Measurements from ENCODE around the gene ERCC8. TPM values are rescaled to one million over a fixed set of nuclear protein-coding genes. Genes with fewer than 3 reads are reported as not detected.

Gene ERCC8
- total and polyA plus RNA-seq, 2 experiments from 2014 or later = 21.6 to 53.9 TPM

DNA sequence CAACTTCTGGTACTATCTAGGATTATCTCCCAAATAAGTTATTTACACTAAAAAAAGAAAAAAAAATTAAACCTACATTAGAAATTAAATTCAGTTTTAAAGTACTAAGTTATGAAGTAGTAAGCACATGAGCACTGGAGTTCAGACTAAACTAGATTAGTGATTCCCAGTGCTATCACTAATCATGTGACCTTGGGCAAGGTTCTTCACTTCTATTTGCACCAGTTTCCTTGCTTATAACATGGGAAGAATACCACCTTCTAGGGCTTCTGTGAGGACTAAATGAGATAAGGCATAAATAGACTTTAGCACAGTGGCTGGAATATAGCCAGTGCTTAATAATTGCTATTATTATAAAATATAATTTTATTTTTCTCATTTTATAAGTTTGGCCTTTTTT, 111.3 kb downstream of the ERCC8 start:
- Mint-ChIP-seq H3K9me3 (no peaks in the 10 kb centered on the region; the same call in 2 of the 3 replicates), H3K27ac (no peak overlapping the region), H3K36me3 (ENCODE audit: low read depth) (0 out of 3 replicates have a peak, but pooled peaks cover 2% of the 10 kb centered on the region), H3K4me1 (peaks cover 30% of the 10 kb centered on the region), H3K4me3 (no peak overlapping the region), H3K27me3 (ENCODE audit: insufficient read depth, low read depth, poor library complexity) (peaks cover 5% of the 10 kb centered on the region)
- no peaks in the 10 kb centered on the region for H3F3A ChIP-seq (replicated peaks; ENCODE audit: low read depth)
- DNase-seq (ENCODE audit: low spot score) (no peak), ATAC-seq (no peak)
- H3K4me1 ChIP-seq (ENCODE audit: insufficient read depth) = peaks cover 24% of the 10 kb centered on the region
- H3K4me3 ChIP-seq = no peak overlapping the region
- H3K27ac ChIP-seq (ENCODE audit: low read depth) = no peak overlapping the region
- TF ChIP-seq REST (IDR thresholded peaks at IDR 0.05; ENCODE audit: unreplicated experiment) (no peak), STAT1 (IDR thresholded peaks at IDR 0.05; ENCODE audit: unreplicated experiment) (no peak), CTCF (conservative IDR thresholded peaks at IDR 0.05; ENCODE audit: low read depth in 2 of 2) (no peak), CREB1 (CRISPR knock-in tag; IDR thresholded peaks at IDR 0.05; ENCODE audit: low read depth) (no peak), ZNF331 (CRISPR knock-in tag; IDR thresholded peaks at IDR 0.05; ENCODE audit: low read depth) (no peak), JUNB (IDR thresholded peaks at IDR 0.05; ENCODE audit: unreplicated experiment) (no peak), ETS1 (IDR thresholded peaks at IDR 0.05) (no peak), POLR2AphosphoS5 (IDR thresholded peaks at IDR 0.05; ENCODE audit: low read depth) (no peak), ZNF114 (CRISPR knock-in tag; IDR thresholded peaks at IDR 0.05) (no peak), EZH2 (IDR thresholded peaks at IDR 0.05; ENCODE audit: low read depth, unreplicated experiment) (no peak), EZH2phosphoT487 (IDR thresholded peaks at IDR 0.05; ENCODE audit: unreplicated experiment) (no peak), NANOG (IDR thresholded peaks at IDR 0.05; ENCODE audit: borderline replicate concordance) (no peak)
- TF ChIP-seq, protein P1, sequence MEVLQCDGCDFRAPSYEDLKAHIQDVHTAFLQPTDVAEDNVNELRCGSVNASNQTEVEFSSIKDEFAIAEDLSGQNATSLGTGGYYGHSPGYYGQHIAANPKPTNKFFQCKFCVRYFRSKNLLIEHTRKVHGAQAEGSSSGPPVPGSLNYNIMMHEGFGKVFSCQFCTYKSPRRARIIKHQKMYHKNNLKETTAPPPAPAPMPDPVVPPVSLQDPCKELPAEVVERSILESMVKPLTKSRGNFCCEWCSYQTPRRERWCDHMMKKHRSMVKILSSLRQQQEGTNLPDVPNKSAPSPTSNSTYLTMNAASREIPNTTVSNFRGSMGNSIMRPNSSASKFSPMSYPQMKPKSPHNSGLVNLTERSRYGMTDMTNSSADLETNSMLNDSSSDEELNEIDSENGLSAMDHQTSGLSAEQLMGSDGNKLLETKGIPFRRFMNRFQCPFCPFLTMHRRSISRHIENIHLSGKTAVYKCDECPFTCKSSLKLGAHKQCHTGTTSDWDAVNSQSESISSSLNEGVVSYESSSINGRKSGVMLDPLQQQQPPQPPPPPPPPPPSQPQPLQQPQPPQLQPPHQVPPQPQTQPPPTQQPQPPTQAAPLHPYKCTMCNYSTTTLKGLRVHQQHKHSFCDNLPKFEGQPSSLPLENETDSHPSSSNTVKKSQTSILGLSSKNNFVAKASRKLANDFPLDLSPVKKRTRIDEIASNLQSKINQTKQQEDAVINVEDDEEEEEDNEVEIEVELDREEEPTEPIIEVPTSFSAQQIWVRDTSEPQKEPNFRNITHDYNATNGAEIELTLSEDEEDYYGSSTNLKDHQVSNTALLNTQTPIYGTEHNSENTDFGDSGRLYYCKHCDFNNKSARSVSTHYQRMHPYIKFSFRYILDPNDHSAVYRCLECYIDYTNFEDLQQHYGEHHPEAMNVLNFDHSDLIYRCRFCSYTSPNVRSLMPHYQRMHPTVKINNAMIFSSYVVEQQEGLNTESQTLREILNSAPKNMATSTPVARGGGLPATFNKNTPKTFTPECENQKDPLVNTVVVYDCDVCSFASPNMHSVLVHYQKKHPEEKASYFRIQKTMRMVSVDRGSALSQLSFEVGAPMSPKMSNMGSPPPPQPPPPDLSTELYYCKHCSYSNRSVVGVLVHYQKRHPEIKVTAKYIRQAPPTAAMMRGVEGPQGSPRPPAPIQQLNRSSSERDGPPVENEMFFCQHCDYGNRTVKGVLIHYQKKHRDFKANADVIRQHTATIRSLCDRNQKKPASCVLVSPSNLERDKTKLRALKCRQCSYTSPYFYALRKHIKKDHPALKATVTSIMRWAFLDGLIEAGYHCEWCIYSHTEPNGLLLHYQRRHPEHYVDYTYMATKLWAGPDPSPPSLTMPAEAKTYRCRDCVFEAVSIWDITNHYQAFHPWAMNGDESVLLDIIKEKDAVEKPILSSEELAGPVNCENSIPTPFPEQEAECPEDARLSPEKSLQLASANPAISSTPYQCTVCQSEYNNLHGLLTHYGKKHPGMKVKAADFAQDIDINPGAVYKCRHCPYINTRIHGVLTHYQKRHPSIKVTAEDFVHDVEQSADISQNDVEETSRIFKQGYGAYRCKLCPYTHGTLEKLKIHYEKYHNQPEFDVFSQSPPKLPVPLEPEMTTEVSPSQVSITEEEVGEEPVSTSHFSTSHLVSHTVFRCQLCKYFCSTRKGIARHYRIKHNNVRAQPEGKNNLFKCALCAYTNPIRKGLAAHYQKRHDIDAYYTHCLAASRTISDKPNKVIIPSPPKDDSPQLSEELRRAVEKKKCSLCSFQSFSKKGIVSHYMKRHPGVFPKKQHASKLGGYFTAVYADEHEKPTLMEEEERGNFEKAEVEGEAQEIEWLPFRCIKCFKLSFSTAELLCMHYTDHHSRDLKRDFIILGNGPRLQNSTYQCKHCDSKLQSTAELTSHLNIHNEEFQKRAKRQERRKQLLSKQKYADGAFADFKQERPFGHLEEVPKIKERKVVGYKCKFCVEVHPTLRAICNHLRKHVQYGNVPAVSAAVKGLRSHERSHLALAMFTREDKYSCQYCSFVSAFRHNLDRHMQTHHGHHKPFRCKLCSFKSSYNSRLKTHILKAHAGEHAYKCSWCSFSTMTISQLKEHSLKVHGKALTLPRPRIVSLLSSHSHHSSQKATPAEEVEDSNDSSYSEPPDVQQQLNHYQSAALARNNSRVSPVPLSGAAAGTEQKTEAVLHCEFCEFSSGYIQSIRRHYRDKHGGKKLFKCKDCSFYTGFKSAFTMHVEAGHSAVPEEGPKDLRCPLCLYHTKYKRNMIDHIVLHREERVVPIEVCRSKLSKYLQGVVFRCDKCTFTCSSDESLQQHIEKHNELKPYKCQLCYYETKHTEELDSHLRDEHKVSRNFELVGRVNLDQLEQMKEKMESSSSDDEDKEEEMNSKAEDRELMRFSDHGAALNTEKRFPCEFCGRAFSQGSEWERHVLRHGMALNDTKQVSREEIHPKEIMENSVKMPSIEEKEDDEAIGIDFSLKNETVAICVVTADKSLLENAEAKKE (CRISPR knock-in tag; IDR thresholded peaks at IDR 0.05) = no peak
- no peaks in the 10 kb centered on the region for H4K20me1 ChIP-seq (replicated peaks; ENCODE audit: insufficient read depth)
- no peak overlapping the region for H2AFZ ChIP-seq
- H3K36me3 ChIP-seq (ENCODE audit: insufficient read depth) = no peaks in the 10 kb centered on the region
- H3K27me3 ChIP-seq (ENCODE audit: insufficient read depth) = no peaks in the 10 kb centered on the region
- H3K9me2 ChIP-seq (ENCODE audit: insufficient read depth) = peaks cover 3% of the 10 kb centered on the region; the same call in 1 of the 2 replicates
- H3K4me2 ChIP-seq = no peak overlapping the region
- H3K79me2 ChIP-seq (replicated peaks; ENCODE audit: insufficient read depth) = no peaks in the 10 kb centered on the region; the same call in 1 of the 2 replicates

All from GM23338 (cell line).